HG02973 (cell line): ENCODE data around the gene KRT5.
"Not testable (repeated sequence)": the region's sequence is repeated elsewhere in the genome, so short reads cannot be mapped to it uniquely, and the experiment has no call there.

Source experiments
- ATAC-seq: cut with Tn5 transposase; IDR thresholded peaks from one replicate; pipeline ENCODE4 v1.9.1; 2021; ENCODE audit warnings: moderate library complexity; ENCODE audit not compliant: unreplicated experiment

Gene KRT5

GRCh38 chr12:52497975-52498374 is 22.2 kb downstream of the KRT5 start:
- no peak for ATAC-seq

- ATAC-seq = no peak
Measured at GRCh38 chr12:52496590-52497071, 23.6 kb downstream of the KRT5 start.

- ATAC-seq = no peak
Measured at GRCh38 chr12:52496054-52496453, 24.1 kb downstream of the KRT5 start.

GRCh38 chr12:52495389-52495788 is 24.8 kb downstream of the KRT5 start:
- ATAC-seq = no peak

- ATAC-seq = no peak
Measured at GRCh38 chr12:52494518-52494917, 25.7 kb downstream of the KRT5 start.

- ATAC-seq = no peak
Measured at GRCh38 chr12:52494100-52494499, 26.1 kb downstream of the KRT5 start.

- ATAC-seq = no peak
Measured at GRCh38 chr12:52493172-52493571, 27.0 kb downstream of the KRT5 start, which contains the start of gene KRT6A. TSS of gene KRT6A (minus strand) at chr12:52493257. CDS start at chr12:52493188, 69 bp downstream.

- not testable (repeated sequence) for ATAC-seq
Measured at GRCh38 chr12:52492405-52492804, 27.8 kb downstream of the KRT5 start.

GRCh38 chr12:52491495-52491894 is 28.7 kb downstream of the KRT5 start:
- ATAC-seq = not testable (repeated sequence)

GRCh38 chr12:52488736-52489135 is 31.5 kb downstream of the KRT5 start:
- no peak for ATAC-seq

GRCh38 chr12:52487744-52488443 is 32.3 kb downstream of the KRT5 start:
- not testable (repeated sequence) for ATAC-seq

GRCh38 chr12:52487211-52487610 is 33.0 kb downstream of the KRT5 start:
- no peak for ATAC-seq

GRCh38 chr12:52486166-52487105 is 33.8 kb downstream of the KRT5 start:
- no peak for ATAC-seq

- ATAC-seq = no peak
Measured at GRCh38 chr12:52480073-52480472, 40.1 kb downstream of the KRT5 start.

GRCh38 chr12:52477651-52478050 is 42.5 kb downstream of the KRT5 start:
- no peak for ATAC-seq

GRCh38 chr12:52474212-52474611 is 46.0 kb downstream of the KRT5 start:
- ATAC-seq = no peak

- no peak for ATAC-seq
Measured at GRCh38 chr12:52473768-52474167, 46.4 kb downstream of the KRT5 start, which contains the start of gene KRT6C. TSS of gene KRT6C (minus strand) at chr12:52473805. CDS start at chr12:52473737, 68 bp downstream.

GRCh38 chr12:52469853-52470252 is 50.3 kb downstream of the KRT5 start:
- no peak for ATAC-seq

GRCh38 chr12:52464897-52465296 is 55.3 kb downstream of the KRT5 start:
- no peak for ATAC-seq
